HuH-7.5 (cell line): Measurements from ENCODE around the gene SNCB.

Source experiments
- DNase-seq: peaks from one replicate; pipeline ENCODE4 v3.0.0; 2011; ENCODE audit warnings: low spot score

Gene SNCB

DNA sequence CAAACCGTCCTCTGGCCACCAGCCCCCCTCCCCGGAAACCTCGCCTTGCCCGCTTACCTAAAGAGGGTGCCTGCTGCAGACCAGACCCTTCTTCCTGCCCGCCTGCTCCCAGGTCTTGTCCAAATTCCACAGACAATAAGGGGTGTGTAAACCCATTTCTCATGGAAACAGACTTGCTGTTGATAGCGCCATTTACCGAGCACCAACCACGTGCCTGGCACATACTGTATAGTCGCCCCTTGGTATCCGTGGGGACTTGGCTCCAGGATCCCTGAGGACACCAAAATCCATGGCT, 56.1 kb downstream of the SNCB start:
- no peak for DNase-seq

DNA sequence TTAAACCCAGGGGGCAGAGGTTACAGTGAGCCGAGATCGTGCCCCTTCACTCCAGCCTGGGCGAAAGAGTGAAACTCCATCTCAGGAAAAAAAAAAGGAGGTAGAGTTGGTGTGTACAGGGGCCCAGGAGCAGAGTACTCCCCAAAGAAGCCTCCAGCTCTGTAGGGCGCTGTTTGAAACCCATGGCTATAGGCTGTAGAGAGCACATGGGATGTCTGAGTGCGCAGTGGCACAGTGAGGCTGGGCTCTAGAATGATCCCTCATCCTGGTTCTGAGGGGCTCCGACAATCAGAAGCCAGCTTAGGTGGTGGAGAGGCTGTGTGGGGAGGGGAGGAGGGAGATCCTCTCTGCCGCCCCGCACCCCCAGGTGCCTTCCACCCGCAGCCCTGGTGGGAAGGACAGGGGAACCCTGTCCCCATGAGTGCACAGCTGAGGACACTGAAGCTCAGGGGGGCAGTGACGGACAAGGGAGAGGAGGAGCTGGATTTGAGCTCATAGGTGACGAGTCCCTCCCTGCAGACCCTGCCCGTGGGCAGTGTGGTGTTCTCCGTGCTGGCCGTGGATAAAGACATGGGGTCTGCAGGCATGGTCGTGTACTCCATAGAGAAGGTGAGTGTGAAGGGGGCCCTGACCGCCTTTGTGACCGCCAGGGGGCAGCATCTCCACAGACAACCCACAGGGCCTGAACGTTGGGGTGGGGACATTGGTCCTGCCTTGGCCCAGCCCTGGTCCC, 56.6 kb downstream of the SNCB start:
- peak; percentile 90 for DNase-seq
